DMS53 treated with DMSO at 0.1 percent for 48 hours (cell line): ENCODE results near the gene ZMAT3.

Experiments
- DNase-seq: peaks from one replicate; lab custom pipeline; 2025; ENCODE audit not compliant: unreplicated experiment; lab: John Stamatoyannopoulos, UW

The ZMAT3 gene

GRCh38 chr3:179027326-179027900, 44.2 kb downstream of the ZMAT3 start:
- no peak for DNase-seq

GRCh38 chr3:179026636-179027035, 45.0 kb downstream of the ZMAT3 start:
- DNase-seq = no peak

- DNase-seq = no peak
These were observed 50.3 kb downstream of the ZMAT3 start for GRCh38 chr3:179021119-179021903.

- DNase-seq = no peak
These were observed 51.5 kb downstream of the ZMAT3 start for GRCh38 chr3:179020112-179020511.

GRCh38 chr3:179018808-179019207, 52.8 kb downstream of the ZMAT3 start:
- no peak for DNase-seq

- DNase-seq = no peak
These were observed 54.5 kb downstream of the ZMAT3 start for GRCh38 chr3:179016979-179017670.

- DNase-seq = peak; percentile 54
These were observed 56.0 kb downstream of the ZMAT3 start for GRCh38 chr3:179015551-179016020.

GRCh38 chr3:179005706-179006105, 65.9 kb downstream of the ZMAT3 start:
- no peak for DNase-seq

- no peak for DNase-seq
These were observed 66.4 kb downstream of the ZMAT3 start for GRCh38 chr3:179005213-179005612.

GRCh38 chr3:179000659-179001058, 71.0 kb downstream of the ZMAT3 start:
- no peak for DNase-seq

- no peak for DNase-seq
These were observed 71.5 kb downstream of the ZMAT3 start for GRCh38 chr3:179000144-179000543.

- DNase-seq = no peak
These were observed 75.2 kb downstream of the ZMAT3 start for GRCh38 chr3:178996399-178996798.

GRCh38 chr3:178990293-178990692, 81.3 kb downstream of the ZMAT3 start:
- no peak for DNase-seq

- no peak for DNase-seq
These were observed 81.8 kb downstream of the ZMAT3 start for GRCh38 chr3:178989821-178990220.

- no peak for DNase-seq
These were observed 83.9 kb downstream of the ZMAT3 start for GRCh38 chr3:178987745-178988144.

- DNase-seq = no peak
These were observed 85.2 kb downstream of the ZMAT3 start for GRCh38 chr3:178986456-178986855.

GRCh38 chr3:178982137-178982536, 89.5 kb downstream of the ZMAT3 start:
- no peak for DNase-seq

GRCh38 chr3:178975320-178975719, 96.3 kb downstream of the ZMAT3 start:
- DNase-seq = no peak

GRCh38 chr3:178971614-178972013, 100.0 kb downstream of the ZMAT3 start:
- no peak for DNase-seq

- DNase-seq = no peak
These were observed 102.5 kb downstream of the ZMAT3 start for GRCh38 chr3:178969004-178969700.
